HepG2 (cell line): ENCODE data around the gene NDN. TPM values are rescaled to one million over a fixed set of nuclear protein-coding genes. Genes with fewer than 3 reads are reported as not detected.

Source experiments
- polyA plus RNA-seq, 8 experiments: library from polyadenylated mRNA; depleted of rRNA in 3 of 8; stranded (reverse) in 7 of 8; unstranded in 1 of 8; fragments of >200 nt; fragmentation: Illumina TruSeq in 4 of 8; extraction: Trizol in 4 of 8; gene quantifications; 2 replicates each; pipeline versions ENCODE4 v1.2.1 to v1.2.3, GENCODE V29; 2011 to 2016; ENCODE audit warnings: low read depth in 4 of 8, missing spikeins in 1 of 8, mixed read lengths in 1 of 8; ENCODE audit not compliant: insufficient read depth in 1 of 8
- total RNA-seq, 5 experiments: library from RNA; depleted of rRNA; stranded (reverse); fragments of >200 nt; fragmentation: Illumina TruSeq; extraction: Trizol; gene quantifications; 2 replicates each; pipeline ENCODE4 v1.2.3, GENCODE V29; 2016; ENCODE audit warnings: low read depth in 1 of 5

Gene NDN
- total and polyA plus RNA-seq, 2 of the 13 experiments (the other 11 are each of a cell fraction or from before 2014, with no cell fraction given), result 0.03 TPM; not detected in 1

Other genes with a start within 250 kb of the NDN start
- gene GOLGA6L2, start 240.1 kb downstream of the NDN start, total RNA-seq (2016; rRNA removed; fragmentation: Illumina TruSeq; extraction: Trizol), result not detected in 2 replicates
- not detected in 2 replicates for gene GOLGA6L2, start 240.1 kb downstream of the NDN start, polyA plus RNA-seq (2011; rRNA removed)
- gene MKRN3, start 121.6 kb downstream of the NDN start, total RNA-seq (2016; rRNA removed; fragmentation: Illumina TruSeq; extraction: Trizol), result 4.6 and 5.2 TPM in 2 replicates
- gene MKRN3, start 121.6 kb downstream of the NDN start, polyA plus RNA-seq (2011; rRNA removed), result 2.1 and 2.4 TPM in 2 replicates
- not detected in 2 replicates for gene MAGEL2, start 39.4 kb downstream of the NDN start, total RNA-seq (2016; rRNA removed; fragmentation: Illumina TruSeq; extraction: Trizol)
- gene MAGEL2, start 39.4 kb downstream of the NDN start, polyA plus RNA-seq (2011; rRNA removed), result not detected in 2 replicates